A549 (cell line): Measurements from ENCODE around the gene MAPKAP1. TPM values are rescaled to one million over a fixed set of nuclear protein-coding genes. Genes with fewer than 3 reads are reported as not detected.

Source experiments
- ATAC-seq, 2 experiments: fragments of 200-7000 bp in 1 of 2; fragments of >200 bp in 1 of 2; cut with Nextera tagmentation in 1 of 2; cut with Tn5 transposase in 1 of 2; 3 replicates each; pipeline versions ENCODE4 v1.8.0 to v1.9.1; 2018 to 2020; ENCODE audit warnings: mild to moderate bottlenecking in 1 of 2, moderate library complexity in 1 of 2
- CTCF ChIA-PET: fragments of 300-600 bp; sonication (Branson Sonifier 250); formaldehyde crosslinking; extraction: SDS; loops from one replicate; lab custom pipeline; 2021; ENCODE audit warnings: antibody characterized with exemption, inconsistent platforms; lab: Yijun Ruan, JAX
- POLR2A ChIA-PET: fragments of 350-600 bp; formaldehyde crosslinking; extraction: SDS; loops from one replicate; lab custom pipeline; 2021; ENCODE audit warnings: antibody characterized with exemption, inconsistent platforms; lab: Yijun Ruan, JAX
- DNase-seq, 2 experiments: peaks; one replicate each; pipeline versions ENCODE4 v3.0.0 to v3.0.0-alpha.2; 2011 to 2016; ENCODE audit warnings: low read depth in 1 of 2, low spot score in 1 of 2
- FAIRE-seq: peaks from 2 replicates; lab custom pipeline; 2011; peaks lifted over from hg19 to GRCh38; lab: Jason Lieb, UNC
- H3K27ac ChIP-seq, 2 experiments: fragments of >200 bp; sonication (Bioruptor Twin); formaldehyde crosslinking; 3 replicates each; pipeline ENCODE4 v1.5.1; 2016 to 2017
- H3K4me1 ChIP-seq: fragments of >200 bp; sonication (Bioruptor Twin); formaldehyde crosslinking; 3 replicates; pipeline ENCODE4 v1.6.1; 2016
- H3K4me2 ChIP-seq: fragments of >200 bp; sonication (Bioruptor Twin); formaldehyde crosslinking; 3 replicates; pipeline ENCODE4 v1.6.1; 2016
- H3K4me3 ChIP-seq: fragments of >200 bp; sonication (Bioruptor Twin); formaldehyde crosslinking; 3 replicates; pipeline ENCODE4 v1.5.1; 2016
- H3K9me3 ChIP-seq: fragments of >200 bp; sonication (Bioruptor Twin); formaldehyde crosslinking; 3 replicates; pipeline ENCODE4 v1.6.1; 2016
- EHF ChIP-seq: fragments of 250-450 bp; sonication (Bioruptor Pico); IDR thresholded peaks from 2 replicates; pipeline ENCODE4 v1.5.0; 2020; ENCODE audit warnings: mild to moderate bottlenecking
- ESRRA ChIP-seq: fragments of 150-350 bp; IDR thresholded peaks from 2 replicates; pipeline ENCODE4 v1.6.1; 2014; ENCODE audit warnings: mild to moderate bottlenecking, low read length, borderline replicate concordance
- GATA3 ChIP-seq: IDR thresholded peaks from 2 replicates; pipeline ENCODE4 v1.6.1; 2012; ENCODE audit warnings: borderline replicate concordance
- HDAC2 ChIP-seq: fragments of 200-600 bp; sonication (generic); IDR thresholded peaks from 2 replicates; pipeline ENCODE4 v1.6.1; 2016
- HEYL ChIP-seq: fragments of 250-450 bp; sonication (Bioruptor Pico); IDR thresholded peaks from 2 replicates; pipeline ENCODE4 v1.8.0; 2021; ENCODE audit warnings: mild to moderate bottlenecking, moderate library complexity
- HOXB5 ChIP-seq: fragments of 250-450 bp; sonication (Bioruptor Pico); IDR thresholded peaks from 2 replicates; pipeline ENCODE4 v1.5.0; 2020; ENCODE audit warnings: mild to moderate bottlenecking, moderate library complexity
- MAFK ChIP-seq: fragments of 450-650 bp; IDR thresholded peaks from 2 replicates; pipeline ENCODE4 v1.6.1; 2014; ENCODE audit not compliant: partially characterized antibody
- NFE2L2 ChIP-seq: fragments of 150-350 bp; conservative IDR thresholded peaks from 2 replicates; pipeline ENCODE4 v1.6.1; 2014; ENCODE audit warnings: low read length
- NPAS2 ChIP-seq: fragments of 250-450 bp; sonication (Bioruptor Pico); IDR thresholded peaks from 2 replicates; pipeline ENCODE4 v1.8.0; 2022; ENCODE audit warnings: mild to moderate bottlenecking, moderate library complexity, borderline replicate concordance
- PBX3 ChIP-seq: IDR thresholded peaks from 2 replicates; pipeline ENCODE4 v1.6.1; 2012
- RCOR1 ChIP-seq: fragments of 150-350 bp; IDR thresholded peaks from 2 replicates; pipeline ENCODE4 v1.6.1; 2014; ENCODE audit warnings: antibody characterized with exemption, low read length, low read depth
- TP53 ChIP-seq: fragments of 250-450 bp; sonication (Bioruptor Pico); IDR thresholded peaks from 2 replicates; pipeline ENCODE4 v1.5.0; 2021; ENCODE audit warnings: mild to moderate bottlenecking, moderate library complexity
- ZC3H11A ChIP-seq: fragments of 450-650 bp; IDR thresholded peaks from 2 replicates; pipeline ENCODE4 v1.6.1; 2014; ENCODE audit warnings: antibody characterized with exemption, mild to moderate bottlenecking
- ZNF302 ChIP-seq: fragments of 250-450 bp; sonication (Bioruptor Pico); IDR thresholded peaks from 2 replicates; pipeline ENCODE4 v1.9.0; 2021; ENCODE audit warnings: inconsistent platforms, mild to moderate bottlenecking, moderate library complexity
- WGBS: methylation state at CpG from one replicate; pipeline ENCODE4 v1.1.6; 2017; ENCODE audit errors: missing lambda C conversion rate; 5-methylcytosine and 5-hydroxymethylcytosine counted together
- polyA plus RNA-seq, 4 experiments: library from polyadenylated mRNA; depleted of rRNA in 3 of 4; stranded (reverse); fragments of >200 nt; fragmentation: RNase III in 1 of 4; extraction: RNeasy Plus Mini Kit Qiagen cat#74134 plus additional on column Dnase treatment in 1 of 4; gene quantifications; 2 replicates in 3 of 4; 3 replicates in 1 of 4; pipeline ENCODE4 v1.2.3, GENCODE V29; 2011 to 2017
- TF ChIP-seq, protein P1 (sequence below): fragments of 250-450 bp; sonication (Bioruptor Pico); IDR thresholded peaks from 2 replicates; pipeline ENCODE4 v1.5.0; 2021; ENCODE audit warnings: mild to moderate bottlenecking, moderate library complexity, borderline replicate concordance

MAPKAP1 gene
- polyA plus RNA-seq, 2 of the 4 experiments (the other 2 are of a cell fraction), result 49.9 to 119 TPM

- H3K9me3 ChIP-seq, result no peaks in the 10 kb centered on the region
- ChIA-PET POLR2A (no interaction called here), CTCF (interaction anchor here (1.3 to 2.1 kb wide), 2 partner anchors 14 to 20 kb away, joined by 5 read pairs; no protein-coding TSS in a partner anchor)
- FAIRE-seq, result no peak
- WGBS, result 92% methylated on average over 5 of the region's 5 CpGs
- H3K4me3 ChIP-seq, result no peak overlapping the region
- TF ChIP-seq HOXB5 (CRISPR knock-in tag) (no peak), ESRRA (no peak), PBX3 (no peak), HEYL (CRISPR knock-in tag) (no peak), NFE2L2 (no peak), MAFK (no peak), ZC3H11A (no peak), NPAS2 (CRISPR knock-in tag) (no peak)
- ATAC-seq, result no peak
- DNase-seq, result no peak
- H3K4me1 ChIP-seq, result 0 out of 3 replicates have a peak, but pooled peaks cover 5% of the 10 kb centered on the region
- H3K4me2 ChIP-seq, result no peak overlapping the region
- H3K27ac ChIP-seq, result no peak overlapping the region
Measured at GRCh38 chr9:125477089-125477544, 229.9 kb downstream of the MAPKAP1 start.

DNA sequence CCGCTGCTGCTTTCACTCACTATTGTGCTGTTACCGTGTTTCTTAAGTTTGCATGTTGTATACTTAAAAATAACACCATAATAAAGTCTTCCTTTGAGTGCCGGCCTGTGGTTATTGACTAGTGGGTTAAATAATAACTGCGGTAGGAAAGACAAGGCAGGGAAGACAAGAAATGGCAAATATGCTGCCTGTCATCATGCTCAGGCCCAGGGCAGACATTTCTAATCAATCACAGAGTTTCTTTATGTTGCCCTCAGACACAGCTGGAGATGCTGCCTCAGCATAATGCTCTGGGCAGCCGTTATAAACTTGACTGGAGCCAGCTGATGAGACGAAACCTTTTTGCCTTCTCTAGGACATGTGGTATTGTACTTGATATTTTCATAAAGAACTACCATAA is 230.4 kb downstream of the MAPKAP1 start:
- no peak for ATAC-seq
- FAIRE-seq, result no peak
- WGBS, result 90% methylated on average over 6 of the region's 6 CpGs
- H3K4me2 ChIP-seq, result no peak overlapping the region
- ChIA-PET POLR2A (no interaction called here), CTCF (interaction anchor here (1.3 kb wide), 1 partner anchor 20 kb away, joined by 5 read pairs; no protein-coding TSS in a partner anchor)
- H3K9me3 ChIP-seq, result no peaks in the 10 kb centered on the region
- DNase-seq, result no peak
- H3K4me3 ChIP-seq, result no peak overlapping the region
- TF ChIP-seq RCOR1 (no peak), GATA3 (no peak), MAFK (peak; percentile 75)
- no peak overlapping the region for H3K27ac ChIP-seq
- H3K4me1 ChIP-seq, result 0 out of 3 replicates have a peak, but pooled peaks cover 5% of the 10 kb centered on the region

DNA sequence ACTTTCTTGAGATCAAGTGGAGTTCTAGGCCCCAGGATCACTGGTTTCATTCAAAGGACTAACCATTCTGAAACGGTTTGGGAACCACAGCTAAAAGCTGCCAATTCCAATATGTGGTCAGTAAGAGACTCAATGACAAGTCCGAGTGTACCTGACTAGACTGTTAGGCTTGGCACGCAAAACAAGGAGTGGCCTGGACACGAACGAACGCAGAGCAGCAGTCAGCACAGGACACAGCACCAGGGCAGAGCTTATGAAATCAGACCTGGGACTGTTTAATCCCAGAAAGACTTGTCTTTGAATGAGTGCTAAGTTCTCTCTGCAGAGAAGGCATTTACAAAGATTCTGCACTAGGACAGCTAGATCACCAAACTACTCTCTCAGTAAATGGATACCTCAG is 231.6 kb downstream of the MAPKAP1 start:
- Histone ChIP-seq H3K4me3 (no peak overlapping the region), H3K4me2 (no peak overlapping the region)
- CTCF ChIA-PET, result interaction anchor here (0.7 to 1.3 kb wide), 2 partner anchors 83 to 554 kb away, joined by 3 to 8 read pairs; no protein-coding TSS in a partner anchor
- no peak for ATAC-seq
- WGBS, result 83% methylated on average over 6 of the region's 6 CpGs
- TF ChIP-seq HDAC2, result no peak
- TF ChIP-seq, all 56 proteins: peak for 0
- DNase-seq (no peak), FAIRE-seq (no peak)
- Histone ChIP-seq H3K27ac (no peak overlapping the region), H3K9me3 (no peaks in the 10 kb centered on the region), H3K4me1 (0 out of 3 replicates have a peak, but pooled peaks cover 5% of the 10 kb centered on the region)
- POLR2A ChIA-PET, result no interaction called here

GRCh38 chr9:125472926-125473701 is 233.9 kb downstream of the MAPKAP1 start:
- Histone ChIP-seq H3K27ac (no peak overlapping the region), H3K4me1 (0 out of 3 replicates have a peak, but pooled peaks cover 5% of the 10 kb centered on the region), H3K4me3 (no peak overlapping the region), H3K4me2 (no peak overlapping the region), H3K9me3 (no peaks in the 10 kb centered on the region)
- FAIRE-seq (no peak), ATAC-seq (peak in 1 of 2 experiments; percentile 73; a peak in 3 of 6 replicates), DNase-seq (no peak)
- ChIA-PET CTCF (interaction anchor here (0.6 to 1.5 kb wide), 4 partner anchors 10 to 85 kb away, joined by 3 to 6 read pairs (median 4); no protein-coding TSS in a partner anchor), POLR2A (interaction anchor here (0.7 kb wide), 1 partner anchor 11 kb away, joined by 3 read pairs; no protein-coding TSS in a partner anchor)
- TF ChIP-seq TP53 (CRISPR knock-in tag), result no peak
- no peak for TF ChIP-seq GATA3
- TF ChIP-seq ZNF302 (CRISPR knock-in tag), result no peak
- no peak for TF ChIP-seq EHF (CRISPR knock-in tag)
- TF ChIP-seq, protein P1, sequence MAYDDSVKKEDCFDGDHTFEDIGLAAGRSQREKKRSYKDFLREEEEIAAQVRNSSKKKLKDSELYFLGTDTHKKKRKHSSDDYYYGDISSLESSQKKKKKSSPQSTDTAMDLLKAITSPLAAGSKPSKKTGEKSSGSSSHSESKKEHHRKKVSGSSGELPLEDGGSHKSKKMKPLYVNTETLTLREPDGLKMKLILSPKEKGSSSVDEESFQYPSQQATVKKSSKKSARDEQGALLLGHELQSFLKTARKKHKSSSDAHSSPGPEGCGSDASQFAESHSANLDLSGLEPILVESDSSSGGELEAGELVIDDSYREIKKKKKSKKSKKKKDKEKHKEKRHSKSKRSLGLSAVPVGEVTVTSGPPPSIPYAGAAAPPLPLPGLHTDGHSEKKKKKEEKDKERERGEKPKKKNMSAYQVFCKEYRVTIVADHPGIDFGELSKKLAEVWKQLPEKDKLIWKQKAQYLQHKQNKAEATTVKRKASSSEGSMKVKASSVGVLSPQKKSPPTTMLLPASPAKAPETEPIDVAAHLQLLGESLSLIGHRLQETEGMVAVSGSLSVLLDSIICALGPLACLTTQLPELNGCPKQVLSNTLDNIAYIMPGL (CRISPR knock-in tag), result no peak
- no peak for TF ChIP-seq NFE2L2
- WGBS, result 82% methylated on average over 11 of the region's 11 CpGs
